Activated CD4-positive, alpha-beta T cell treated with anti-CD3 and anti-CD28 coated beads for 48 hours (primary cell): ENCODE results near the gene EPHA3.

Experiments
- DNase-seq: peaks from one replicate; pipeline ENCODE4 v3.0.0-alpha.2; 2020

Gene EPHA3

GRCh38 chr3:89154416-89154815, 47.0 kb downstream of the EPHA3 start:
- DNase-seq = no peak

GRCh38 chr3:89155811-89156210, 48.4 kb downstream of the EPHA3 start:
- no peak for DNase-seq

GRCh38 chr3:89157575-89157974, 50.2 kb downstream of the EPHA3 start:
- DNase-seq = no peak

GRCh38 chr3:89159605-89160004, 52.2 kb downstream of the EPHA3 start:
- no peak for DNase-seq

- no peak for DNase-seq
Observed at GRCh38 chr3:89164774-89165173, 57.4 kb downstream of the EPHA3 start.

- DNase-seq = no peak
Observed at GRCh38 chr3:89165636-89166263, 58.3 kb downstream of the EPHA3 start.

GRCh38 chr3:89171687-89172545, 64.5 kb downstream of the EPHA3 start:
- DNase-seq = no peak

- DNase-seq = no peak
Observed at GRCh38 chr3:89173546-89173945, 66.1 kb downstream of the EPHA3 start.

- DNase-seq = no peak
Observed at GRCh38 chr3:89179355-89180001, 72.1 kb downstream of the EPHA3 start.

- DNase-seq = no peak
Observed at GRCh38 chr3:89180334-89180733, 72.9 kb downstream of the EPHA3 start.

GRCh38 chr3:89182056-89182455, 74.6 kb downstream of the EPHA3 start:
- no peak for DNase-seq

- no peak for DNase-seq
Observed at GRCh38 chr3:89184151-89184995, 77.0 kb downstream of the EPHA3 start.

GRCh38 chr3:89186456-89186855, 79.0 kb downstream of the EPHA3 start:
- no peak for DNase-seq

GRCh38 chr3:89198591-89198990, 91.2 kb downstream of the EPHA3 start:
- DNase-seq = no peak

GRCh38 chr3:89212619-89213018, 105.2 kb downstream of the EPHA3 start:
- DNase-seq = no peak

- DNase-seq = no peak
Observed at GRCh38 chr3:89216016-89216739, 108.8 kb downstream of the EPHA3 start.

GRCh38 chr3:89217148-89217685, 109.8 kb downstream of the EPHA3 start:
- DNase-seq = no peak

GRCh38 chr3:89221924-89222323, 114.5 kb downstream of the EPHA3 start:
- DNase-seq = no peak

- DNase-seq = no peak
Observed at GRCh38 chr3:89223188-89223587, 115.8 kb downstream of the EPHA3 start.

GRCh38 chr3:89227218-89227617, 119.8 kb downstream of the EPHA3 start:
- no peak for DNase-seq

- no peak for DNase-seq
Observed at GRCh38 chr3:89227634-89228033, 120.2 kb downstream of the EPHA3 start.

GRCh38 chr3:89232155-89232554, 124.7 kb downstream of the EPHA3 start:
- no peak for DNase-seq
